GM21528 (cell line): ENCODE results near the gene SSBP2.
"Not testable (repeated sequence)": the region's sequence is repeated elsewhere in the genome, so short reads cannot be mapped to it uniquely, and the experiment has no call there.

ENCODE experiments used
- ATAC-seq: cut with Tn5 transposase; IDR thresholded peaks from one replicate; pipeline ENCODE4 v1.9.1; 2021; ENCODE audit warnings: mild to moderate bottlenecking, moderate library complexity; ENCODE audit not compliant: unreplicated experiment, low FRiP score

Gene SSBP2

GRCh38 chr5:81486711-81487110 is 264.2 kb downstream of the SSBP2 start:
- ATAC-seq, result no peak

GRCh38 chr5:81482595-81482994 is 268.3 kb downstream of the SSBP2 start:
- no peak for ATAC-seq

GRCh38 chr5:81473395-81473794 is 277.5 kb downstream of the SSBP2 start:
- not testable (repeated sequence) for ATAC-seq

- ATAC-seq, result no peak
These were observed 281.2 kb downstream of the SSBP2 start for GRCh38 chr5:81469676-81470075.

GRCh38 chr5:81450940-81451339 is 300.0 kb downstream of the SSBP2 start:
- no peak for ATAC-seq

GRCh38 chr5:81435023-81435422 is 315.9 kb downstream of the SSBP2 start:
- ATAC-seq, result no peak

- no peak for ATAC-seq
These were observed 320.9 kb downstream of the SSBP2 start for GRCh38 chr5:81429985-81430384.

- ATAC-seq, result no peak
These were observed 321.5 kb downstream of the SSBP2 start for GRCh38 chr5:81429363-81429762.

GRCh38 chr5:81428861-81429260 is 322.0 kb downstream of the SSBP2 start:
- ATAC-seq, result no peak

GRCh38 chr5:81428446-81428845 is 322.5 kb downstream of the SSBP2 start:
- ATAC-seq, result no peak

GRCh38 chr5:81427566-81427965 is 323.3 kb downstream of the SSBP2 start:
- no peak for ATAC-seq

- no peak for ATAC-seq
These were observed 324.4 kb downstream of the SSBP2 start for GRCh38 chr5:81426359-81427030.

GRCh38 chr5:81425569-81425968 is 325.3 kb downstream of the SSBP2 start:
- ATAC-seq, result no peak

- ATAC-seq, result no peak
These were observed 326.2 kb downstream of the SSBP2 start for GRCh38 chr5:81424728-81425127.

- ATAC-seq, result no peak
These were observed 328.2 kb downstream of the SSBP2 start for GRCh38 chr5:81422671-81423070.

GRCh38 chr5:81420039-81420667 is 330.7 kb downstream of the SSBP2 start:
- no peak for ATAC-seq

GRCh38 chr5:81418606-81419005 is 332.3 kb downstream of the SSBP2 start:
- ATAC-seq, result no peak

- no peak for ATAC-seq
These were observed 333.8 kb downstream of the SSBP2 start for GRCh38 chr5:81417052-81417451.

GRCh38 chr5:81409896-81410295 is 341.0 kb downstream of the SSBP2 start:
- ATAC-seq, result no peak

- ATAC-seq, result no peak
These were observed 341.5 kb downstream of the SSBP2 start for GRCh38 chr5:81409361-81409760.

- no peak for ATAC-seq
These were observed 342.4 kb downstream of the SSBP2 start for GRCh38 chr5:81408496-81408895.

GRCh38 chr5:81407811-81408210 is 343.1 kb downstream of the SSBP2 start:
- ATAC-seq, result not testable (repeated sequence)
